Measurements from ENCODE around the gene RNF215. TPM values are rescaled to one million over a fixed set of nuclear protein-coding genes. Genes with fewer than 3 reads are reported as not detected.

The RNF215 gene
- total and polyA plus RNA-seq, 2 donors (not counting 3 experiments of a cell fraction or from before 2014, with no cell fraction given) = 16.7 to 26.9 TPM

- H3K9me3 ChIP-seq (replicated peaks; ENCODE audit: control insufficient read depth, insufficient read depth, low read length) = no peaks in the 10 kb centered on the region
- POLR2A ChIA-PET = no interaction called here
- FAIRE-seq = no peak
- intact Hi-C loops (cut with micrococcal nuclease) = no loop called here
- H3K4me1 ChIP-seq (ENCODE audit: control insufficient read depth, extremely low read depth, insufficient read depth, low read length) = no peaks in the 10 kb centered on the region
- no peak overlapping the region for H2AFZ ChIP-seq (ENCODE audit: low read depth, low read length)
- H4K20me1 ChIP-seq (replicated peaks; ENCODE audit: control insufficient read depth, extremely low read depth, insufficient read depth, low read length) = no peaks in the 10 kb centered on the region
- no peaks in the 10 kb centered on the region for H3K27me3 ChIP-seq (ENCODE audit: control insufficient read depth in 2 of 2, insufficient read depth in 2 of 2, low read length in 2 of 2)
- no peaks in the 10 kb centered on the region for H3K9me1 ChIP-seq (replicated peaks; ENCODE audit: control insufficient read depth, extremely low read depth, insufficient read depth, low read length)
- no TSS peak for BruUV-seq (replicated peaks)
- peaks cover 43 to 86% of the 10 kb centered on the region in 2 experiments for H3K36me3 ChIP-seq (ENCODE audit: control insufficient read depth in 2 of 2, extremely low read depth in 1 of 2, insufficient read depth in 2 of 2, low read length in 2 of 2)
- dilution Hi-C loops (cut with MboI; ENCODE audit: extremely low pct_ligation_motif_present, low sequenced_read_pairs) = no loop called here
- H3K27ac ChIP-seq (ENCODE audit: insufficient read depth, low read depth, low read length) = no peak overlapping the region
- no peak overlapping the region for H3K4me3 ChIP-seq (replicated peaks in 1 of 3; ENCODE audit: insufficient read depth in 1 of 3, low read depth in 1 of 3, low read length in 3 of 3)
- no peak for DNase-seq (ENCODE audit: low read depth, low spot score)
- H3K4me2 ChIP-seq (ENCODE audit: insufficient read depth, low read length) = no peak overlapping the region
- no peak for TF ChIP-seq GATA2 (IDR thresholded peaks at IDR 0.05; ENCODE audit: insufficient read depth, insufficient read length, low read depth, low read length)
- no peak for TF ChIP-seq POLR2A (IDR thresholded peaks at IDR 0.05; ENCODE audit: low read depth, low read length)
- TF ChIP-seq EZH2 (IDR thresholded peaks at IDR 0.05; ENCODE audit: borderline replicate concordance, low read depth, low read length, severe bottlenecking) = no peak
- no peak for TF ChIP-seq MYC (IDR thresholded peaks at IDR 0.05; ENCODE audit: low read depth, low read length)
- CTCF ChIA-PET = interaction anchor here (0.6 to 1.9 kb wide), 3 partner anchors 46 to 96 kb away, joined by 3 to 14 read pairs (median 4); partner anchors contain the start of gene RNF215
- H3K9ac ChIP-seq (replicated peaks; ENCODE audit: extremely low read depth, insufficient read depth, low read length) = no peak overlapping the region
- no peaks in the 10 kb centered on the region for H3K79me2 ChIP-seq (ENCODE audit: control insufficient read depth, insufficient read depth, low read length)
Observed at GRCh38 chr22:30340911-30341685, 46.1 kb downstream of the RNF215 start.

DNA sequence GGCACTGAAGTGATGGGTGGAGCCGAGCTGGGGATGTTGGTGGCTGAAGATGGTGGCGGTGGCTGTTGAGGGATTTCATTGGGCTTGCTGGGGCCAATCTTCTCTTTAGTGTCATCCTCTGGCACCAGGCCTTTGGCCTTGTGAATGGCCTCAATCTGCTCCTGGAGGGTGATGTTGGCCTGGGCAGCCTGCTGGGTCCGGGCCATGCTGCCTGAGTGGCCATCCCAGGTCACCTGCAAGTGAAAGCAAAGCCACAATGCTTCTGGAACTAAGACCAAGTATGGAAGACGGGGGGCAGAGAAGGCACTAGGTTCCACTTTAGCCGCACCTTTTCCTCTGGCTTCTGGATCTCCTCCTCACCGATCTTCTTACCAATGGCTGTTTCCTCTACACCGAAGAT lies 48.4 kb downstream of the RNF215 start:
- CTCF ChIA-PET = interaction anchor here (1.3 kb wide), 1 partner anchor 51 kb away, joined by 9 read pairs; no protein-coding TSS in a partner anchor
- H3K9ac ChIP-seq (replicated peaks; ENCODE audit: extremely low read depth, insufficient read depth, low read length) = no peak overlapping the region
- POLR2A ChIA-PET = no interaction called here
- dilution Hi-C loops (cut with MboI; ENCODE audit: extremely low pct_ligation_motif_present, low sequenced_read_pairs) = no loop called here
- H3K36me3 ChIP-seq (ENCODE audit: control insufficient read depth in 2 of 2, extremely low read depth in 1 of 2, insufficient read depth in 2 of 2, low read length in 2 of 2) = peaks cover 44 to 84% of the 10 kb centered on the region in 2 experiments
- H4K20me1 ChIP-seq (replicated peaks; ENCODE audit: control insufficient read depth, extremely low read depth, insufficient read depth, low read length) = no peaks in the 10 kb centered on the region
- H3K4me1 ChIP-seq (ENCODE audit: control insufficient read depth, extremely low read depth, insufficient read depth, low read length) = no peaks in the 10 kb centered on the region
- no TSS peak for BruUV-seq (replicated peaks)
- no peak overlapping the region for H3K27ac ChIP-seq (ENCODE audit: insufficient read depth, low read depth, low read length)
- no peak overlapping the region for H3K4me2 ChIP-seq (ENCODE audit: insufficient read depth, low read length)
- DNase-seq (ENCODE audit: low read depth, low spot score) (no peak), FAIRE-seq (no peak)
- TF ChIP-seq JUN (IDR thresholded peaks at IDR 0.05; ENCODE audit: borderline replicate concordance, insufficient read depth, insufficient read length, low read depth) (no peak), MYC (IDR thresholded peaks at IDR 0.05; ENCODE audit: low read depth, low read length) (no peak), FOS (IDR thresholded peaks at IDR 0.05; ENCODE audit: borderline replicate concordance, insufficient read depth, low read length) (no peak), POLR2AphosphoS5 (IDR thresholded peaks at IDR 0.05; ENCODE audit: insufficient read depth, low read depth, low read length) (no peak), POLR2A (IDR thresholded peaks at IDR 0.05; ENCODE audit: low read depth, low read length) (no peak), EZH2 (IDR thresholded peaks at IDR 0.05; ENCODE audit: borderline replicate concordance, low read depth, low read length, severe bottlenecking) (no peak), GATA2 (IDR thresholded peaks at IDR 0.05; ENCODE audit: insufficient read depth, insufficient read length, low read depth, low read length) (no peak)
- TF ChIP-seq, protein P1, sequence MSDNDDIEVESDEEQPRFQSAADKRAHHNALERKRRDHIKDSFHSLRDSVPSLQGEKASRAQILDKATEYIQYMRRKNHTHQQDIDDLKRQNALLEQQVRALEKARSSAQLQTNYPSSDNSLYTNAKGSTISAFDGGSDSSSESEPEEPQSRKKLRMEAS (IDR thresholded peaks at IDR 0.05; ENCODE audit: insufficient read depth, insufficient read length) = no peak
- TF ChIP-seq, protein P2, sequence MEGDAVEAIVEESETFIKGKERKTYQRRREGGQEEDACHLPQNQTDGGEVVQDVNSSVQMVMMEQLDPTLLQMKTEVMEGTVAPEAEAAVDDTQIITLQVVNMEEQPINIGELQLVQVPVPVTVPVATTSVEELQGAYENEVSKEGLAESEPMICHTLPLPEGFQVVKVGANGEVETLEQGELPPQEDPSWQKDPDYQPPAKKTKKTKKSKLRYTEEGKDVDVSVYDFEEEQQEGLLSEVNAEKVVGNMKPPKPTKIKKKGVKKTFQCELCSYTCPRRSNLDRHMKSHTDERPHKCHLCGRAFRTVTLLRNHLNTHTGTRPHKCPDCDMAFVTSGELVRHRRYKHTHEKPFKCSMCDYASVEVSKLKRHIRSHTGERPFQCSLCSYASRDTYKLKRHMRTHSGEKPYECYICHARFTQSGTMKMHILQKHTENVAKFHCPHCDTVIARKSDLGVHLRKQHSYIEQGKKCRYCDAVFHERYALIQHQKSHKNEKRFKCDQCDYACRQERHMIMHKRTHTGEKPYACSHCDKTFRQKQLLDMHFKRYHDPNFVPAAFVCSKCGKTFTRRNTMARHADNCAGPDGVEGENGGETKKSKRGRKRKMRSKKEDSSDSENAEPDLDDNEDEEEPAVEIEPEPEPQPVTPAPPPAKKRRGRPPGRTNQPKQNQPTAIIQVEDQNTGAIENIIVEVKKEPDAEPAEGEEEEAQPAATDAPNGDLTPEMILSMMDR (IDR thresholded peaks at IDR 0.05; ENCODE audit: extremely low read depth in 1 of 2, insufficient read depth in 1 of 2, low read depth in 1 of 2, low read length in 2 of 2) = no peak
- no peak overlapping the region for H3K4me3 ChIP-seq (replicated peaks in 1 of 3; ENCODE audit: insufficient read depth in 1 of 3, low read depth in 1 of 3, low read length in 3 of 3)
- no peaks in the 10 kb centered on the region for H3K9me1 ChIP-seq (replicated peaks; ENCODE audit: control insufficient read depth, extremely low read depth, insufficient read depth, low read length)
- intact Hi-C loops (cut with micrococcal nuclease) = no loop called here
- no peaks in the 10 kb centered on the region for H3K79me2 ChIP-seq (ENCODE audit: control insufficient read depth, insufficient read depth, low read length)
- no peaks in the 10 kb centered on the region for H3K9me3 ChIP-seq (replicated peaks; ENCODE audit: control insufficient read depth, insufficient read depth, low read length)
- no peaks in the 10 kb centered on the region for H3K27me3 ChIP-seq (ENCODE audit: control insufficient read depth in 2 of 2, insufficient read depth in 2 of 2, low read length in 2 of 2)
- no peak overlapping the region for H2AFZ ChIP-seq (ENCODE audit: low read depth, low read length)
